Ammon's horn (tissue), 1 donor: ENCODE results near the gene NFATC2IP.
A peak's percentile ranks its signal among the peaks of the same experiment; 100 is the strongest.
"Not testable (repeated sequence)": the region's sequence is repeated elsewhere in the genome, so short reads cannot be mapped to it uniquely, and the experiment has no call there.

Source experiments
- DNase-seq: peaks from one replicate; pipeline ENCODE4 v3.0.0-alpha.2; 2016; ENCODE audit warnings: low spot score

NFATC2IP gene

GRCh38 chr16:28999577-28999976, 48.8 kb downstream of the NFATC2IP start:
- DNase-seq = no peak

- no peak for DNase-seq
Measured at GRCh38 chr16:29000019-29000418, 49.3 kb downstream of the NFATC2IP start.

- DNase-seq = not testable (repeated sequence)
Measured at GRCh38 chr16:29004496-29005139, 53.9 kb downstream of the NFATC2IP start.

DNA sequence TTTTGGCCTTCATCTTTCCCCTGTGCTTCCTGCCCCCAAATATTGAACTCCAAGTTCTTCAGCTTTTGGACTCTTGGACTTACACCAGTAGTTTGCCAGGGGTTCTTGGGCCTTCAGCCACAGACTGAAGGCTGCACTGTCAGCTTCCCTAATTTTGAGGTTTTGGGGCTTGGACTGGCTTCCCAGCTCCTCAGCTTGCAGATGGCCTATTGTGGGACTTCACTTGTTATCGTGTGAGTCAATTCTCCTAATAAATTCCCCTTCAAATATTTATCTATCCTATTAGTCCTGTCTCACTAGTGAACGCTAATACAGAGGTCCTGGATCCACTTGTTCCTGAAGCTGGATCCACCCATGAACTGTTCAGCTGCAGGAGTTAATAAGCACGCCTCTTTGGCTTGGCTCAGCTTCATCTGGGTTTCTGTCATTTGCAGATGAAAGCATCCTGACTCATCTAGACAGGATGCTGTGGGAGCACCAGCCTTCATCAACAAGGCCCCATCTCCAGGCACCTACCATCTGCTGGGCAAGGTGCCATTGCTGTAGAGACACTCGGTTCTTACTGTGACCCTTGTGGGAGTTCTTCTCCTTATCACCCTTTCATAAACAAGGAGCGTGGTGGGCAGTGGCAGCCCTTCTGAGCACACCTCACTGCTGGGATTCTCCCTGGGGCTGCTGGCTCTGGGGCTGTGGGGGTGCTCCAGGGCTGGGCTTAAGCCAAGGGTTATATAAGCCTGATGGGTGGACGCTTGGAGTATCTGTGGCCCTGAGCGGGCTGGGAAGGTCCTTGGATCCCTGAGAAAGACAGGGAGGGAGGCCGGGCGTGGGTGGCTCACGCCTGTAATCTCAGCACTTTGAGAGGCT, 57.2 kb downstream of the NFATC2IP start:
- DNase-seq = peak; percentile 68

GRCh38 chr16:29009050-29009837, 58.5 kb downstream of the NFATC2IP start:
- DNase-seq = no peak

DNA sequence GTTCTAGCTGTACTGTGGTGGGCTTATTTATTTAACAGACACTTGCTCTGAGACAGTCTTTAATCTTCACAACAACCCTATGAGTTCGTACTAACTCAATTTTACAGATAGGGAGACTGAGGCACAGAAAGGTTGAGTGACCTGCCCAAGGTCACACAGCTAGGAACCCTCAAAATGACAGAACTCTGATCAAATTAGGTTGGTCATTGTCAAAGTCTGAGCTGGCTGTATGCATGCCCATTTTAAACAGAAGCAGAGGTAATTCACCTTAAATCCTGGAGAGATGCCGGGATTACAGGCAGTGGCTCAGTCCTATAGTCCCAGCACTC, 59.1 kb downstream of the NFATC2IP start:
- no peak for DNase-seq

DNA sequence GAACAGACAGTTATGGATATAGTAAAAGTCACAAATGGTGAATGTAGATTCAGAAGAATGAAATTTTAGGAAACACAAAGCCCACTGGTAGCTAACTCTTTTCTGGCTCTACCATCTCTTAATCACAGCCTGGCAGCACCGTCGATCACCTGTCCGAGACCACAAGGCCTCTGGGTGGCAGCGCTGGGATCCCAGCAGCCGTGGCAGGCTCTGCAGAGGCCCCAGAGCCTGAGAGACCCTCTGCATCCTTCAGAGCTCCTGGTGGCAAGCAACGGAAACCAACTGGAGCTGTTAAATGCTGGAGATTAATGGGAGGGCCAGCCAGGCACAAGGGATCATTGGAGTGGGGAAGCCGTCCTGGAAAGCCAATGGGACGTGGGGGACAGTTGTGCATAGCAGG, 60.4 kb downstream of the NFATC2IP start:
- DNase-seq = no peak

DNA sequence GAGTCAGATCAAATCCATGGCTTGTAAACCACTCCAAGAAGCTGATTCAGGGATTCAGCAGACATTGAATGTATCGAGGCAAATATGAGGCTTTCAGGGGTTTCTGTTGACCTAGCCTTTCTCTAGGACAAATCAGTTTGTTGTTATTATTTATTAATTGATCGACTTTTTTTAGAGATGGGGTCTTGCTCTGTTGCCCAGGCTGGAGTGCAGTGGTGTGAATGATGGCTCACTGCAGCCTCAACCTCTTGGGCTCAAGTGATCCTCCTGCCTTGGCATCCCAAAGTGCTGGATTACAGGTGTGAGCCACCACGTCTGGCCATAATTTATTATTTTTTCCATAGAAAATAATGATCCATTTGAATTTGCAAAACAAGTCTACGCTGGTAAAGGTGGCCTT, 61.1 kb downstream of the NFATC2IP start:
- DNase-seq = no peak

DNA sequence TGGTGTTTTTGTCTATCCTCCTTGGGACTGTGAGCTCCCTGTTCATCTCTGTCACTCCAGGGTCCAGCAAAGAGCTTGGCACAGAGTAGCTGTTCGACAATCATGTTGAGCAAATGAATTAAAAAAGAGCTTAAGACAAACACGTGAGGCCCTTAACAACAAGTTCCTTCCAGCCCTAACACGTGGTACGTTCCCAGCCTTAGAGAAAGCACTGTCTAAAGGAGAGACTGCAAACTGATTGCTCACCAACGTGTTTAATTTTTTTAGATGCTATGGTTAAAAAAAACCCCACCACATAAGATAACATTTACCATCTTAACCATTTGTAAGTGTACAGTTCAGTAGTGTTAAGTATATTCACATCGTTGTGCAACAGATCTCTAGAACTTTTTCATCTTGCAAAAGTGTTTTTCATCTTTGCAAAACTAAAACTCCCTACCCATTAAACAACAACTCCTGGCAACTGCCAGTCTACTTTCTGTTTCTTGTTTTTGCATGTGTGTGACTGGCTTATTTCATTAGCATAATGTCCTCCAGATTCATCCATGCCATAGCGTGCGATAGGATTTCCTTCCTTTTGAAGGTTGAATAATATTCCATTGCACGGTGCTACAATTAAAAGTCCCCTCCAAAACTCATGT, 62.3 kb downstream of the NFATC2IP start:
- no peak for DNase-seq

DNA sequence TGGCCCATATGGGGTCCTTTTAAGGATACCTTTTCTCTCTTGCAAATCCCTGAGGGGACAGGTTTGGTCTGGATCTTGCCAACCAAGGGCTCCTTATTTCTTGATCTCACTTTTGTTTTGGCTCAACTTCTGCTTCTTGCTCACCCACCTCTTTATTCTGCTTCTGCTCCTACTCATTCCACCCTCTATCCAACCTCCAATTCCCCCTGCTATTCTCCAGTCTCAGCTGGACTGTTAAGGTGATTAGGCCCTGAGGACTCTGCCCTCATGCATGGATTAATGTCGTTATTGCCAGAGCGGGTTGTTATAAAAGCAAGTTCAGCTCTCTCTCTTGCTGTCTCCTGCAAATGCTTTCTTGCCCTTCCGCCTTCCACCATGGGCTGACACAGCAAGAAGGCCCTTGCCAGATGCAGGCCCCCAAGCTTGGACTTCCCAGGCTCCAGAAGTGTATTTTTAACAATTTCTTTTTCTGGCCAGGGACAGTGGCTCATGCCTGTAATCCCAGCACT, 63.9 kb downstream of the NFATC2IP start:
- no peak for DNase-seq
